ENCODE data around the gene SSR3.
"Not testable (repeated sequence)": the region's sequence is repeated elsewhere in the genome, so short reads cannot be mapped to it uniquely, and the experiment has no call there.

SSR3 gene

GRCh38 chr3:156563900-156564682, 9.2 kb upstream of the SSR3 start:
- no peak overlapping the region for H3K27ac ChIP-seq (ENCODE audit: poor library complexity, severe bottlenecking)
- DNase-seq (ENCODE audit: low spot score), result no peak
- peak; percentile 58; the same call in 2 of the 3 replicates for ATAC-seq (ENCODE audit: low read depth)
- no peaks in the 10 kb centered on the region for H3K4me1 ChIP-seq (ENCODE audit: insufficient read depth, poor library complexity, severe bottlenecking)
- TF ChIP-seq, protein P1, sequence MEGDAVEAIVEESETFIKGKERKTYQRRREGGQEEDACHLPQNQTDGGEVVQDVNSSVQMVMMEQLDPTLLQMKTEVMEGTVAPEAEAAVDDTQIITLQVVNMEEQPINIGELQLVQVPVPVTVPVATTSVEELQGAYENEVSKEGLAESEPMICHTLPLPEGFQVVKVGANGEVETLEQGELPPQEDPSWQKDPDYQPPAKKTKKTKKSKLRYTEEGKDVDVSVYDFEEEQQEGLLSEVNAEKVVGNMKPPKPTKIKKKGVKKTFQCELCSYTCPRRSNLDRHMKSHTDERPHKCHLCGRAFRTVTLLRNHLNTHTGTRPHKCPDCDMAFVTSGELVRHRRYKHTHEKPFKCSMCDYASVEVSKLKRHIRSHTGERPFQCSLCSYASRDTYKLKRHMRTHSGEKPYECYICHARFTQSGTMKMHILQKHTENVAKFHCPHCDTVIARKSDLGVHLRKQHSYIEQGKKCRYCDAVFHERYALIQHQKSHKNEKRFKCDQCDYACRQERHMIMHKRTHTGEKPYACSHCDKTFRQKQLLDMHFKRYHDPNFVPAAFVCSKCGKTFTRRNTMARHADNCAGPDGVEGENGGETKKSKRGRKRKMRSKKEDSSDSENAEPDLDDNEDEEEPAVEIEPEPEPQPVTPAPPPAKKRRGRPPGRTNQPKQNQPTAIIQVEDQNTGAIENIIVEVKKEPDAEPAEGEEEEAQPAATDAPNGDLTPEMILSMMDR (IDR thresholded peaks at IDR 0.05; ENCODE audit: poor library complexity, severe bottlenecking), result no peak
- no peaks in the 10 kb centered on the region for H3K27me3 ChIP-seq (ENCODE audit: insufficient read depth, poor library complexity, severe bottlenecking)
- no peaks in the 10 kb centered on the region for H3K9me3 ChIP-seq (ENCODE audit: severe bottlenecking)
- no peaks in the 10 kb centered on the region for H3K36me3 ChIP-seq (ENCODE audit: low read depth)
- H3K4me3 ChIP-seq (ENCODE audit: severe bottlenecking), result no peak overlapping the region

DNA sequence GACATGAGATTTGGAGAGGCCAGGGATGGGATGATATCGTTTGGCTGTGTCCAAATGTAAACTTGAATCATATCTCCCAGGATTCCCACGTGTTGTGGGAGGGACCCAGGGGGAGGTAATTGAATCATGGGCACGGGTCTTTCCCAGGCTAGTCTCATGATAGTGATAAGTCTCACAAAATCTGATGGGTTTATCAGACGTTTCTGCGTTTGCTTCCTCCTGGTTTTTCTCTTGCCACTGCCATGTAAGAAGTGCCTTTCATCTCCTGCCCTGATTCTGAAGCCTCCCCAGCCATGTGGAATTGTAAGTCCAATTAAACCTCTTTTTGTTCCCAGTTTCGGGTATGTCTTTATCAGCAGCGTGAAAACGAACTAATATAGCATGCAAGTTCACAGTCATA, 7.6 kb upstream of the SSR3 start:
- DNase-seq (ENCODE audit: low spot score); H3K4me3 ChIP-seq (ENCODE audit: severe bottlenecking); H3K27ac ChIP-seq (ENCODE audit: poor library complexity, severe bottlenecking); ATAC-seq (ENCODE audit: low read depth); H3K36me3 ChIP-seq (ENCODE audit: low read depth); H3K4me1 ChIP-seq (ENCODE audit: insufficient read depth, poor library complexity, severe bottlenecking); H3K9me3 ChIP-seq (ENCODE audit: severe bottlenecking); H3K27me3 ChIP-seq (ENCODE audit: insufficient read depth, poor library complexity, severe bottlenecking): not testable (repeated sequence)

- H3K27ac ChIP-seq (ENCODE audit: poor library complexity, severe bottlenecking), result no peak overlapping the region
- no peaks in the 10 kb centered on the region for H3K4me1 ChIP-seq (ENCODE audit: insufficient read depth, poor library complexity, severe bottlenecking)
- TF ChIP-seq, protein P1 (IDR thresholded peaks at IDR 0.05; ENCODE audit: poor library complexity, severe bottlenecking), result no peak
- DNase-seq (ENCODE audit: low spot score) (no peak), ATAC-seq (ENCODE audit: low read depth) (no peak)
- no peaks in the 10 kb centered on the region for H3K9me3 ChIP-seq (ENCODE audit: severe bottlenecking)
- H3K4me3 ChIP-seq (ENCODE audit: severe bottlenecking), result no peak overlapping the region
- H3K36me3 ChIP-seq (ENCODE audit: low read depth), result no peaks in the 10 kb centered on the region
- H3K27me3 ChIP-seq (ENCODE audit: insufficient read depth, poor library complexity, severe bottlenecking), result no peaks in the 10 kb centered on the region
These were observed 6.6 kb upstream of the SSR3 start for GRCh38 chr3:156561533-156561932.

GRCh38 chr3:156559321-156559720, 4.4 kb upstream of the SSR3 start:
- no peak for ATAC-seq (ENCODE audit: low read depth)
- H3K27ac ChIP-seq (ENCODE audit: poor library complexity, severe bottlenecking), result no peak overlapping the region

DNA sequence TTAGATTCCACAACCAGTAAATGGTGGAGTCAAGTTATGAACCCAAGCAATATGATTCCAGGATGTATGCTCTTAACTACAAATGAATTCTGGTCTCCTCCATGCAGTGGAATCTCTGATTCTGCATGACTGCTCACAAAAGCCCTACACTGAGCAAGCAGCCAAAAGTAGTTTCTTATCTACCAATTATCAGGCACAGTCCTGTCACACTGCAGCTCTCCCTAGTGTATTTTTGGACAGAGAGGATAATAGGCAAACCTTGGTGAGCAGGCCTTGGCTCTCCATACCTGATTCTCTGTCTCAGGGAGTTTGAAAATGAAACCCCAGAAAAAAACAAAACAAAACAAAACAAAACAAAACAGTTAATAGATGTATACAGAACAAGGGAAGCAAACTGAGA, 3.5 kb upstream of the SSR3 start:
- Histone ChIP-seq H3K27me3 (ENCODE audit: insufficient read depth, poor library complexity, severe bottlenecking) (no peaks in the 10 kb centered on the region), H3K4me1 (ENCODE audit: insufficient read depth, poor library complexity, severe bottlenecking) (peaks cover 8% of the 10 kb centered on the region), H3K36me3 (ENCODE audit: low read depth) (peaks cover 7% of the 10 kb centered on the region), H3K4me3 (ENCODE audit: severe bottlenecking) (no peak overlapping the region), H3K9me3 (ENCODE audit: severe bottlenecking) (no peaks in the 10 kb centered on the region), H3K27ac (ENCODE audit: poor library complexity, severe bottlenecking) (no peak overlapping the region)
- no peak for DNase-seq (ENCODE audit: low spot score)
- no peak for ATAC-seq (ENCODE audit: low read depth)
- TF ChIP-seq, protein P1 (IDR thresholded peaks at IDR 0.05; ENCODE audit: poor library complexity, severe bottlenecking), result no peak

More at GRCh38 chr3:156559321-156559720, 4.4 kb upstream of the SSR3 start:
- no peak overlapping the region for H3K4me3 ChIP-seq (ENCODE audit: severe bottlenecking)
- DNase-seq (ENCODE audit: low spot score), result no peak
- H3K9me3 ChIP-seq (ENCODE audit: severe bottlenecking), result no peaks in the 10 kb centered on the region
- H3K27me3 ChIP-seq (ENCODE audit: insufficient read depth, poor library complexity, severe bottlenecking), result no peaks in the 10 kb centered on the region
- TF ChIP-seq, protein P1 (IDR thresholded peaks at IDR 0.05; ENCODE audit: poor library complexity, severe bottlenecking), result no peak
- H3K4me1 ChIP-seq (ENCODE audit: insufficient read depth, poor library complexity, severe bottlenecking), result peaks cover 5% of the 10 kb centered on the region
- no peaks in the 10 kb centered on the region; the same call in 1 of the 2 replicates for H3K36me3 ChIP-seq (ENCODE audit: low read depth)

Measured in RWPE2 (cell line).